ENCODE data around the gene ZDHHC9.

ZDHHC9 gene

DNA sequence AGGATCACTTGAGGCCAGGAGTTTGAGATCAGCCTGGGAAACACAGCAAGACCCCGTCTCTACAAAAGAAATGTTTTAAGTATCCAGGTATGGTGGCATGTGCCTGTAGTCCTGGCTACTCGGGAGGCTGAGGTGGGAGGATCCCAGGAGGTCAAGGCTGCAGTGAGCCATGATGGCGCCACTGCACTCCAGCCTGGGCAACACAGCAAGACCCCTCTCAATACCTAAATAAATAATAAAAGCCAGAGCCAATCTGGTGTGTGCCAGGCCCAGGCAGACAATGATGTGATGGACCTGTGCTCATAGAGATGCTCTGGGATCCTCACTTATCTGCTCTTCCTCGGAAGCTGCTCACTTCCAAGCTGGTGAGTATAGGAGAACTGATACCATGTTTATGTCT, 82.1 kb downstream of the ZDHHC9 start:
- DNase-seq, result no peak

- DNase-seq, result no peak
These were observed 82.7 kb downstream of the ZDHHC9 start for GRCh38 chrX:129760981-129761380.

- no peak for DNase-seq
These were observed 83.5 kb downstream of the ZDHHC9 start for GRCh38 chrX:129760155-129760554.

- no peak for DNase-seq
These were observed 84.1 kb downstream of the ZDHHC9 start for GRCh38 chrX:129759576-129760061.

DNA sequence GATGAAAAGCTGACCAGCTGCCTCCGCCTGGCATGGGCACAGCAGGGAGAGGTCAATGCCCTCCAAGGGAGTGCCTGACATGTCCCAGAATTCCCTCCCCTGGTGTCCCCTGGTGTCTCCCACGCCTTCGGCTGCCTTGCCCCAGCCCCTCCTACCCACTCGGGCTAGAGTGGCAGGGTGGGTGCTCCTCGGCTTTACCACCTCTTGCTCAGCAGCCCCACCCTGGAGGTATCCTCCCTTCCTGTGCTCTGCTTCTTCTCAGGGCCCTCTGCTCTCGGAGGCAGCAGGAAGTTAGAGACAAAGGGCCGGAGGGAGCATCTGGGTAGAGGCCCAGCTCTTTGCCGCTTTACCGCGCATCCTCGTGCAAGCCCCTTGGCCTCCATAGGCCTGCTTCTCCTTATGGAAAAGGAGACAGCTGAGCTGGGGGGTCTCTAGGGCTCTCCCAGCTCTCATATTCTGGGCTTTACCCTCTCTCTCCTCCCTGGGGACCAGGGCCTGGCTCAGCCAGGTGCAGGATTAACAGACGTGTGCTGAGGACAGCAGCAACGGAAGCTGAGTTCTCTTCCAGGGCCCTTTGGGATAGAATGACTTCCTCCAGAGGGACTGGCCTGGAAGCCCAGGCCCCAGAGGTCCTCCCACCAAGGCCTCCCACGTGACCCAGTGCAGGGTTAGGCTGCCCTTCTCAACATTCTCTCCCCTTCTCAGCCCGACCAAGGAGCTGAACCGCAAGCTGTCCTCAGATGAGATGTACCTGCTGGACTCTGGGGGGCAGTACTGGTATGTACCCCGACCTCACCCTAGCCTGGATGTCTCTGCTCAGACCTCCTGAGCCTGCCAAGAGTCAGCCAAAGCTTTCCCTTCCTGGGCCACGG, 87.7 kb downstream of the ZDHHC9 start:
- no peak for DNase-seq

DNA sequence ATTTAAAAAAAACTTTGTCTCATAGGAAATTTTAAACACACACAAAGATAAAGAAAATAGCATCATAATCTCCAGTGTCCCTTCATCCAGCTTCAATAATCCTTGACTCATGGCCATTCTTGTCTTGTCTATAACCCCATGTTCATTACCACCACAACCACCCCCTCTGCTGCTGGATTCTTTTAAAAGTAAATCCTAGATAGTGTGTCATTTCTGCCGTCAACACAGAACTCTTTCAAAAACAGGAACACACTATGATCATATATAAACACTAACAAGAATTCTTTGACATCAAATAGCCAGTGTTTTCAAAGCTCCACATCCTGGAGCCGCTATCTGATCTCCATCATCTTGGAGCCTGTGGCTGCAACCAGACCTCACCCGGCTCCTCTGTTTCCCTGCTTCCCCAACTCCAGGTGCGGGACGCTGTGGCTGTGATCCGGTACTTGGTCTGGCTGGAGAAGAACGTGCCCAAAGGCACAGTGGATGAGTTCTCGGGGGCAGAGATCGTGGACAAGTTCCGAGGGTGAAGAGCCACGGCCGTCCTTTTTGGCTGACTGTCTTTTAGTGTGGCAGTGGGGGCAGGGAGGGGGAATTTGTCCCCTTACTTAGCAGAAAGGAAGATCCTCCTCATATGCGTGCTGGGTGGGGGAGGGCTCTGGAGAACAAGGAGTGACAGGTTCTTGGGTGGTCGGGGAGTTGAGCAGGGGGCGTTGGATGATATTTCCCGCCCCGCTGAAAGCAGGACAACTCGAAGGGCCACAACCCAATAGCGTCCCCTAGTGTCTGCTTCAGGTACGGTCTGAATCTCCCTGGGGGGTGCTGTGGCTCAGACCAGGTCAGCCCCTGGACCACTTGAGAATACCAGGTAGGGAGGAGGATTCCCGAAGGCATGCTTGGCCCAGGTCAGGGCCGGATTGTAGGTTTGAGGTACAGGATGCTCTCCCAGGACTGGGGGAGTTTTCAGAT, 89.3 kb downstream of the ZDHHC9 start:
- DNase-seq, result no peak

Data from T1000 (cell line).